HG03103 (cell line): ENCODE results near the gene RGS19.

Experiments
- ATAC-seq: cut with Tn5 transposase; IDR thresholded peaks from one replicate; pipeline ENCODE4 v1.9.1; 2021; ENCODE audit warnings: low read depth; ENCODE audit not compliant: unreplicated experiment

RGS19 gene

DNA sequence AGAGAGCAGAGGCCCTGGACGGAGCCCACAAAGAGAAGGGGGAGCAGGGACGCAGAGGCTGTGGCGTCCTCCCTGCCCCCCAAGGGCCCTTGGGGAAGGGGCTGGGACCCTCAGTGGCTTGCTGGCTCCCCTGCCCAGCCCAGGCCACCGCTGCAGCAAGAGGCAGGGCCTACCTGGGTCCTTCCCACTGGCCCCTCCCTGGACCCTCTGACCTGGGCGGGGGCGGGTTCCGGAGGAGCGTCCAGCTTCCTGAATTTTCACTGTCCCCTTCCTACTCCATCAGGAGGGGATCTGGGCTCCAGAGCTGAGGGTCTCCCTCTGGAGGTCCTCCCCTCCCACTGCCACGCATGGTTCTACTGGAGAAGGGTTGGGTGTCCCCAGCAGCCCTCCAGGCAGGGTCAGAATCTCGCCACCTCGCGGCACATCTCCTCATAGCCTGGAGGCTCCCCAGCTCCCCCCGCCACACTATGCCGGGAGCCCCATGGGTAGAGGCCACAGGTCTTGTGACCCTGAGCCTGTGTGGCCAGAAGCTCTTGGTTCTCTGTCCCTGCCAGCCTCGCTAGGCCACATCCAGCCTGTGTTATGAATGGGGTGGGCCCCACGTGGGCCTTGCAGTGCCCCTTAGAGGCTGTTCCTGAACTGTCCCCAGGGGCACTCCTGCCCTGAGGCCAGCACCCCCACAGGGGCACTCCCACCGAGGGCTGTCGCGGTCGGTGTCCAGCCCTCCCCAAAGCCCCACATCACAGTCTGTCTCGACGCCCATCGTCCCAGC lies 28.9 kb downstream of the RGS19 start:
- no peak for ATAC-seq

DNA sequence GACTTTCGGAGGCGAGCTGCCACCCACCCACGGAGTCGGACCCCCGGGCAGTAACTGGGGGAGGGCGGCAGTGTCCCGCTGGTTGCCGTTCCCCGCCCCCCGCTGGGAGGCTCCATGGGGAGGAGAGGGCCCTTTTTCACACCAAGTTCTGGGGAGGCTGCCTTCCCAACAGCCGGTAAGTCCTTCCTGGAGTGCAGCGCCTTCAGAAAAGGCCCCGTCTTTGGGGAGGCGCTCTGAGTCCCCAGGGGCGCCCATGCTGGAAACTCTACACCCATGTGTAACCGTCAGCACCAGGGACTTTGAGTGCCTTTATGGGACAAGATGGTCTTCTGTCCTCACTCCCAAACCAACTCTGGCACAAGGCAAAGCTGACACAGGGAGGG lies 29.4 kb downstream of the RGS19 start:
- no peak for ATAC-seq

DNA sequence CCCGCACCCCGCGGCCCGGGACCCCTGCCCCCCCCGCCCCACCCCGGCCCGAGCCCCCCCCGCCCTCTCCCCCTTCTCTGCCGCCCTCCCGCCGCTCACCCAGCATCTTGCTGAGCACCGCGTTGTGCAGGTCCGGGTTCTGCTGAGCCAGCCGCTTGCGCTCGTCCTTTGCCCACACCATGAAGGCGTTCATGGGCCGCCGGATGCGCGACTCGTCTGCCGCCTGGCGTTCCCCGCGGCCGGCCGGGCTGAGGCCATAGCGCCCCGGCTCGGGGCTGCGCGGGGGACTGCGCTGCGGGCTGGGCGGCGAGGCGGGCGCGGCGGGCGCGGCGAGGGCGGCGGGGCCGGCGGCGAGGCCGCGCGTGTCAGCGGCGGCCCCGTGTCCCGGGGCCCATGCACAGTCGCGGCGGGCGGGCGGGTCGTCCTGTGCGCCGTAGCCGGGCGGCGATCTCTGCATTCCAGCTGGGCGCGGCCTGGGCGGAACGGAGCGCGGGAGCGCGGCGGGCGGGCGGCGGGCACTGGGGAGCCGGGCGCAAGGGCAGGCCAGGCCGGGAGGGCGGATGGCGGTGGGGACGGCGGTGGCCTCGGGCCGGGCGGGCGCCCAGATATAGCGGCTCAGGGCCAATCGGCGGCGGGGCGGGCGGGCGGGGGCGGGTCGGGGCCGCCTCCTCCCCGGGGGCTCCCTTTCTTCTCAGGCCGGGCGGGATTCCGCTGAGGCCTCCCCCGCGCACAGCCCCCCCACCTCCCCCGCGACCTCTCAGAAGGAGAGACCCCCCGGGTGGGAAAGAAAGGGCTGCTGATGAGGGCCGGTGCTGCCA lies 30.0 kb downstream of the RGS19 start, which contains the start of gene SOX18:
TSS of gene SOX18 (minus strand) at position 580 of the 818 bp plus-strand sequence. CDS start at position 457, 123 bp downstream.
- no peak for ATAC-seq

DNA sequence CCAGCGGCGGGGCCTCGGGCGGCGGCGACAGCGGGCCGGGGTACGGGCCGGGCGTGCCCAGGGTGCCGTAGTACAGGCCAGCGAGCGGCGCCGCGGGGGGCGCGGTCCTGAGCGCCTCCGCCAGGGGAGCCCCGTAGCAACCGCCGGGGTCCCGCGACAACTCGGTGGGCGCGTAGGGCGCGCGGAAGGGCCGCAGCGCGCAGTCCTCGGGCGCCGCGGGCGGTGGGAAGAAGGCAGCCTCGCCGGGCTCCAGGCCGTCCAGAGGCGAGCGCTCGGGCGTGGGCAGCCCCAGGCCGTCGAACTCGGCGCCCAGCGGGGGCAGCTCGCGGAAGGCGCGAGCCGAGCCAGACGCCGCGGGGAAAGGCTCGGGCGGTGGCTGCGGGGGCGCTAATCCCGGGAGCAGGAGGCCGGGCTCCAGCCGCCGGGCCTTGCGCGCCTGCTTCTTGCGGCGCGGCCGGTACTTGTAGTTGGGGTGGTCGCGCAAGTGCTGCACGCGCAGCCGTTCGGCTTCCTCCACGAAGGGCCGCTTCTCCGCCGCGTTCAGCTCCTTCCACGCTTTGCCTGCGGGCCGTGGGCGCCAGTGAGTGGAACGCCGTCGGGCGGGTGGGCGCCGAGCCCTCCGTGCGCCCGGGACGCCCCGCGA lies 30.8 kb downstream of the RGS19 start:
- no peak for ATAC-seq

DNA sequence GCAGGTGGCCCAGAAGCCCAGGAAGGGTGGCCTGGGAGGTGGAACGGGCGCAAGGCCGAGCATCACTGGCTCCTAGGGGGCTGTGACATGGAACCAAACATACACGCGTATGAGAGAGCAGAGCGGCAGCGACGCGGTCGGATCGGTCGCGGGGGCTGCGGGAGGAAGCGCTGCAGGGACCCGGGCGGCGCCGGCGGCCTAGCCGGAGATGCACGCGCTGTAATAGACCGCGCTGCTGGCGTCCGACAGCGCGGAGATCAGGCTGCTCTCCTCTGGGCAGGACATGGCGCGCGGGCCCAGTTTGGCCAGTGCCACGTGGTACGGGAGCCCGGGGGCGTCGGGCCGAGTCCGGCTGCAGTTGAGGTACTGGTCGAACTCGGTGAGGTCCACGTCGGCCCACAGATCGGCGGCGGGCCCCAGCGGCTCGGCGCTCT lies 31.3 kb downstream of the RGS19 start:
- no peak for ATAC-seq

DNA sequence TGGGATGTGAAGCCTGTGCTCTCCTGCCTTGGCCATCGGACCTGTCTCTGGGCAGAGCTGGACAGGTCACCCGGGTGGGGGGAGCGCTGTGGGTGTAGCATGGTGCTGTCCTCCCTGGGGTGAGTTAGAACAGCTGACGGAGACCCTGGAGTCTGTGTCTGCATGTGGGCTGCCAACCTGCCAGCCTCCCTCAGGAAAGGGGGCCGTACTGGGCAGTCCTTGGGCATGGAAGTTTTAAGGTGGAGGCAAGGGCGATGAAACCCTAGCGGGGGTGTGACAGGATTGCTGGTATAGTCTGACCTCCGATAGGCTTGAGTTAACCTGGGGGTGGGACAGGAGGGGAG lies 32.3 kb downstream of the RGS19 start:
- no peak for ATAC-seq

DNA sequence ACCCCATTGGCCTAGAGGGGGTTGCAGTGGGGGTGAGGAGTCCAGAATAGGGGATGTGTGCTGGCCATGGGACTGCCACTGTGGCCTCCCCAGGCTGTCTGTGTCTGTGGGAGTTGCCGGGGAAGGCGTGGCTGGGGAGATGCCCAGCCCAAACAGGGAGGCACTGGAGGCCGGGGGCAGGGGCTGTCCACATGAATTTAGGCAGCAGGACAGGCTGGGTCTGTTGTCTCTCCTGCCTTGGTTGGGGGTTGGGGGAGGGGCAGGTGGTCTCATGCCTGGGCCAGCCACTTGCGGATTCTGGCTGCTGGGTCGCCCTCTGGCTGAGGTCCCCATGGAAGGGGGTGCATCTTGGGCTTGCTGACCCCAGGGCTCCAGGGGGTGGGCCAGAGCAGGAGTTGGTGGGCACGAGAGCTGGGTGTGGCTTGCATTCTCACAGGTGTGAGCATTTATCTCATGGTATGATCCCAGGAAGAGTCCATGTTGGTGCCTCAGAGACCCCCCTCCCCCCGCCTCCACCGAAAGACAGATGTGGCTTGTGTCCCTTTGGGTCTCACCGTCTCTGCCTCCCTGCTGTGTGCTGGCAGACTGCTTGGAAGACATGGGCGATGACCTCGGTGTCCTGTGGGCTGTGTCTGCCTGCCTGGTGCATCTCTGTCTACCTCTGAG lies 33.8 kb downstream of the RGS19 start:
- ATAC-seq, result no peak

DNA sequence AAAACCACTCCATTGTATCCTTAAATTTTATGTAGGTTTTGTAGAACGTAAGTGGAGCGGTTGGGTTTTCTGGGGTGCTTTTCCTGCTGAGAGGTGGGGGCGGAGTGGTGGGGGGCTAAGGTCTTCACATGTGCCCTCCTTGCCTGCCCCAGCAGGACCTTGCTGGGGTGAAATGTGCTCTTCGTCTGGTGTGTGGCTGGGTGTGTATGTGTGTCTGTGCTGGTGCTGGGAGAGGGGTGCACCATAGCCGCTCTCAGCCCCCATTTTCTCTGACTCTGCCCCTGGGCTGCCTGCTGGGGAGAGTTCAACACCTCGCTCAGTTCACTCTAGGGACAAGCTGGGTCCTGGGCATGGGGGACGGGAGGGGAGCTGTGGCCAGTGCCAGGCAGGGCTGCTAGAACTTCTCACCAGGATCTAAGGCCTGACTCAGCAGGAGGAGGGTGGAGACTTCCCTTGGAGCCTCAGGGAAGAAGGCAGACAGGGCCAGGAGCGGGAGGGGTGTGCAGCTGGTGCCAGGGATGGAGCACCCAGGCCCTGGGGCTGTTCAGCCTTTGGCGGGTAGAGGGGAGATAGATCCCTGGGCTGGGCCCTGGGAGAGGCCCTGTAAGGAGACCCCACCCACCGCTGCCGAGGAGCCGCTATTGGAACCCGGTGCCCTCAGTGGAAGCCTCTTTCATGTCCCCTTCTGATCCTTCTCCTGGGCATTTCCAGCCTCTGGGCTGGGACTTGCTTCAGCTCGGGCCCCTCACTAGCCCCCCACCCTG lies 34.7 kb downstream of the RGS19 start:
- ATAC-seq, result no peak

DNA sequence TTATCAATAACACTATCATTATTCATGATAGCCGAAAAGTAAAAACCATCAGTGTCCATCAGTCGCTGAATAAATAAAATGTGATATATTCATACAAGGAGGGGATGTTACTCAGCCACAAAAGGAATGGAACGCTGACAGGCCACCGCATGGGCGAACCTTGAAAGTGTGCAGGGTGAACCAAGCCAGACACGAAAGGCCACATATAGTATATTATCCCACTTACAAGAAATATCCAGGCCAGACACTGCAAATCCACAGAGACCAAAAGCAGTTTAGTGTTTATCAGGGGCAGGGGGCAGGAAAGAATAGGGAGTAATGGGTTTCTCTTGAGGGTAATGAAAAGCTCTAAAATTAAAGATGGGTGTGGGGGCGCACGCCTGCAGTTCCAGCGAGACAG lies 35.5 kb downstream of the RGS19 start:
- no peak for ATAC-seq

DNA sequence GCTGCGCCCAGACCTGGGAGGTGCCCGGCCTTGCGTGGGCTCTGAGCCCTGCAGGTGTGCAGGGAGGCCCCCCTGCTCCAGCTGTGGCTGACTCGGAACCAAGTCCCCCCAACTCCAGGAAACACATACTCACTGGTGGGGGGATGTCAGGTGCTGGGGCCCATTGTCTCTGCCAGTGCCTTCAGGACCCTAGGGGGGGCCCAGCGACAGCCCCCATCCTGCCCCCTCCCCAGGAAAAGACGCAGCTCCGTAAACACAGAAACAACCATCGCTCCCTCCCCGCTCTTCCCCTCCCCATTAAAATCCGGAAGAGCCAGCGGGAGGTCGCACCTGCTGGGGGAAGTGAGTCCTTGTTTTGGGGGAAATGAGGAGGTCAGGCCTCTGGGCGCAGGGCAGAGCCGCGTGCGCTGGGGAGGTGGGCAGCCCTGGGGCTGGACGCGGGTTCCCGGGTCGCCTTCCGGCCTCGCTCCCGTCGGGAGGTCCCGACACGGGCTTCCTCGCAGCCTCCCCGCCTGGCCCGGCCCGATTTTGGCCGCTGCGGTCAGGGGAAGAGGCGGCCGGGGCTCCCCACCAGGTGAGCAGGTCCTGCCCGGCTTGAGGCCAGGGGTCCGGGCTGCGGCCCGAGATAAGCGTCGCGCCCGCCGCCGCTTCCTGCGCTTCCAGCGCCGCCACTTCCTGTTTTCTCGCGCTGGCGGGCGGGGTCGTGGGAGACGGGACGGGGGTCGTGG lies 37.1 kb downstream of the RGS19 start:
- no peak for ATAC-seq

DNA sequence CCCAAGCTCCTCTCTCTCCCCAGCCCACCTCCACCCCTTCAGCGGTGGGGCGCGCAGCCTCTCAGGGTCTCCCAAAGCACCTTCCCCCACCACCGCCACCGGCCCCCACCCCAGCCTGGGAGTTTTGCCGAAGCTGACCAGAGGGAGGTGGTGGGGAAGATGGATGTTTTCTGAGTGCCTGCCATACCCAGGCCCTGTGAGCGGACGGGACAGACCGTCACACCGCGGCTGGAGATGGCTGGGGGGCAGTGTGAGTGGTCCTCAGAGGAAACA lies 37.6 kb downstream of the RGS19 start:
- ATAC-seq, result no peak

DNA sequence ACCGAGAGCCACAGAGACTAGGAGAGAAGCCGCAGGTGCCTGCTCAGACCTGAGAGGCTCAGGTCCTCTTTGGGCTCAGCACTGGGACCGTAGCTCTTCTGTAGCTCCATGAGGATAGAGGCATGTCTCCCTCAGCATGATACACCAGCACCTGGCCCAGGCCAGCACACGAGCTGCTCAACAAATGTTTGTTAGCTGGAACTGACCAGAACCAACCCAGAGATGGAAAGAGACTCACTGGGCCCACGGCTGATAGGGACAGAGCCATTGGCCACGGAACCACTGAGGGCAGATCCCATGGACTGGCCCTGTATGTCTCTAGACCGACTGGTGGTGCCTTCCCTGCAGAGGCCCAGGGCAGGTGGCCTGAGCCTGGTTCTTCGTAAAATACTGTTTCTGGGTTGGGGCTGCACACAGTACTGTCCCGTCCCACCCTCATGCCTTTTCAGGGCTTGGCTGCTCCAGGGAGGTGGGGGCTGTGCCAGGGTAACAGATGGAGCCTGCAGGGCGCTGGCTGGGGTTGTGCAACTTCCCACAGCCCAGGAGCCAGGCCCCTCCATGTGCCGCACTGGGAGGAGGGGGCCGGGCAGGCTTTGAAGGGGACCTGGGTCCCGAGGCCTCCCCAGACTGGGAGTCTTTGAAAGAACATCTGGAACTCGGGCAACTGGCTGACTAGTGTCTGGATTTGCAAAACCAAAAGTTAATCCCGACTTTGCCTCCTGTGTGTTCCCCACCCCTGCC lies 38.1 kb downstream of the RGS19 start:
- ATAC-seq, result no peak

DNA sequence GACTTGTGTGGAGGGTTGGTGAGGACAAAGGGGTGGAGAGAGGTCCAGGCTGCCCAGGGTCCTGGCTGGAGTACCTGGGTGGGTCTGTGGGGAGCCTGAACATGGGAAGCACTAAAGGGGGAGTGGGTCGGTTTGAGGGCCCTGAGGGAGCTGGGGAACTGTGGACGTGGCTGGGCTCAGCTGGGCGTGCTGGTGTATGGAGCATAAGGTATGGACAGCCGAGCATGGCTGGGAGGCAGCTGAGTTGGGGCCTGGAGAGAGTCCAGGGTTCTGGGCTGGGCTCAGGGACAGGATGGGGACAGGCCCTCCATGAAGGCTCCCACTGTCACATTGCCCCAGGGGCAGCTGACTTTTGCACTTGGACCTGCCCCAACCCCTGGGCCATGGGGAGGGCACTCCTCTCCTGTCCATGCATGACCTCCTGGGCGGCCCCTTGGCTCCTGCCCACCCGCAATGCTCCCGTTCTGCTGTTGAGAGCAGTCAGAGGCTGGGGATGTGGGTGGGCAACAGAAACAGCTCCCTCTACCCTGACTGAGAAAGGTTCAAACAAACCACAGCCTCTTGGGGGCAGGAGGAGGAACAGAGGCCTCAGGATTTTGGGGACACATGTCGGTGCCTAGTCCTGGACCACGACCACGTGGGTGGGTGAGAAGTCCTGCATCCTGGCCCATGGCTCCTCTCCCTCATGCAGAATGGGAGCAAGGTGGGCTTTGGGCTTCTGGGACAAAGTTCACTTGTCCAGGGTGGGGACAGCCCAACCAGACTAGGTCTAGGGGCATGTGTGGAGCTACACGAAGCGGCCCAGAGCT lies 38.9 kb downstream of the RGS19 start:
- no peak for ATAC-seq

DNA sequence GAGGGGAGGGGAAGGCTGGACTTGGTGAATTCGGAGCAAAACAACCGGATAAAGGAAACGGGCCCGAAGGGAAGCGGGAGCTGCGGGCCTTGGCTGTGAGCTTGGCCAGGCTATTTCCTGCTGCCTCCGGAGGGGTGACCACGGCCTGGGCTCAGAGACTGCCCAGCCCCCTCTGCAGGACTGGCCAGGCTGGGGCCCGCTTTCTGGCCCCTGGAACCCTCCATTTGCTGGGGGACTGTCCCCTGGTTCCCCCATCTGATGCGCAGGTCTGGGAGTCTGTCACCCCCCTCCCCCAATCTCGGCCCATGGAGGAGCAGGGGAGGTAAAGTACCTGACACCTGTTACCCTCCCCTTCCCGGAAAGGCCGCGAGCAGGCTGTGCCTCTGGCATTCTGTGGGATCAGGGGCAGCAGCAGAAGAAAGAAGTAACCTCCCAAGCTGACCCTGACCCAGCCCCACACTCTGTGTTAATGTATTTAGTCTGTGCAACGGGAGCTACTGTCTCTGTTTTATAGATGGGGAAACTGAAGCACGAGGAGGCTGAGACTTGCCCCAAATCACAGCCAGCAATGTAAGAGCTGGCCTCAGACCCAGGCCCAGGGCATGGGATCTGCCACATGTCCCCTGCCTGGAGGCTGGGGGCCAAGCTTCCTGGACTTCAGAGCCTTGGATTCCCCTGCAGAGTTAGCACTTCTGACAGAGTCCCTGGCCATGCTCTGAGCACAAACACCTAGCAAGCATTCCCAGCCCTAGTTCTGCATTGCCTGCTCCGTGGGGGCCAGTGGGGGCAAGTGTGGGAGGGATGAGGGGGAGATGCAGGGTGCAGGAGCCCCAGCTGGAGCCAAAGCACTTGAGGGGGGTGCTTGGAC lies 39.8 kb downstream of the RGS19 start:
- no peak for ATAC-seq

DNA sequence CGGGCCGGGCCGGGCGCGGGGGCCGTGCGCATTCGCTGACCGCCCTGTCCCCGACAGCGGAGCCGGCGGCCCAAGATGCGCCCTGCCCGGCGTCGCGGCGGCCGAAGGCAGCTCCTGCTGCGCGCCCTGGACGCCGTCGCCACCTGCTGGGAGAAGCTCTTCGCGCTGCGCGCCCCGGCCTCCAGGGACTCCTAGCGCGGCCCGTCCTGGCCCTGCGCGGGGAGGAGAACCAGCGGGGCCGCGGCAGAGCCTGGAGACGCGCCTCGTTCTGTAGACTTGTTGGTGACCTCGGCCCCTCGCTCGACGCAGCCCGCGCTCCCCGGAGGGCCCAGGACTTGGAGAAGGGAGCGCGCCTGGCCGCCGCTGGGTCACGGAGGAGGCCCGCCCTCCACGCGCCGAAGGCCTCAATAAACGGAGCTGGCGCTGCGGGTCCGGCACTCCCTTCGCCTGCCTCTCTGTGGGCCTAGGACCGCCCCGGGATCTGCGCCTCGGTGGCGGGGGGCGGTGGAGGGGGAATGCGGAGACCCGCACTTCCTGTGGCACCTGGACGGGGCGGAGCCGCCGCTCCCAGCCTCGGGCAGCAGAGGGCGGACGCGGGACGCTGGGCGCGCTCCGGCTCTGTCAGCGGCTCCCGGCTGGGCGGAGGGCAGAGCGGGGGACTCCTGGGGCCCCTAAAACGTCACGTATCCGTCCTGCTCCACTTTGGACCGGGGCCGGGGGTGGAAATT lies 40.6 kb downstream of the RGS19 start:
- ATAC-seq, result peak; percentile 38

DNA sequence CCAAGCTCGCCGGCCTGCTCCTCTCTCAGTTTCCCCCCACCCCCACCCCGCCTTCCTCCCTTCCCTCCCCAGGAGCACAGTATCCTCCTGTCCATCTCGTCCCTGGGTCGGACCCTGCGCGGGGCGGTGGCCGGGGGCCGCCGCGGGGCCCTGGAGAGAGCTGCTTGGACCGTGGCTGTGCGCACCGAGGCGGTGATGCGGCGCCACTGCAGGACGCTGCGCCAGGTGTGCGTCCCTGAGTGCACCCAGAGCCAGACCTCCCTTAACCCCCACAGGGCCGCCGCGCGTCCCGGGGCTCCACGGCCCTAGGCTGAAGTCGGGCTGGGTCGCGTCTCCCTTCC lies 41.1 kb downstream of the RGS19 start:
- ATAC-seq, result peak; percentile 14
